Neural cell (in vitro differentiated cells): Measurements from ENCODE around the gene EPHA2. TPM values are rescaled to one million over a fixed set of nuclear protein-coding genes. Genes with fewer than 3 reads are reported as not detected.

Experiments used
- H2AFZ ChIP-seq: fragments of 200-600, 300-800 bp; sonication (generic), shearing (Covaris generic); 2 replicates; pipeline ENCODE4 v1.6.0; 2014; ENCODE audit warnings: low read depth, mild to moderate bottlenecking, antibody characterized with exemption, low read length, moderate library complexity
- H3F3A ChIP-seq: fragments of 200-600 bp; shearing (Covaris generic); 2 replicates; pipeline ENCODE4 v1.6.1; 2016; ENCODE audit warnings: mild to moderate bottlenecking, moderate library complexity, mixed read lengths, antibody characterized with exemption, low read length; ENCODE audit not compliant: insufficient read depth, poor library complexity, severe bottlenecking
- H3K27ac ChIP-seq: fragments of 200-600, 300-800 bp; sonication (generic), shearing (Covaris generic); 2 replicates; pipeline ENCODE4 v1.5.1; 2014; ENCODE audit warnings: mild to moderate bottlenecking, low read length, moderate library complexity
- H3K27me3 ChIP-seq: fragments of 300-800, 200-600 bp; sonication (generic), shearing (Covaris generic); 2 replicates; pipeline ENCODE4 v1.6.0; 2014; ENCODE audit warnings: mild to moderate bottlenecking, low read depth, low read length, moderate library complexity; ENCODE audit not compliant: insufficient read depth
- H3K36me3 ChIP-seq: fragments of 300-800, 200-600 bp; sonication (generic), shearing (Covaris generic); 2 replicates; pipeline ENCODE4 v1.5.1; 2014; ENCODE audit warnings: mild to moderate bottlenecking, antibody characterized with exemption, low read length, moderate library complexity; ENCODE audit not compliant: insufficient read depth
- H3K4me2 ChIP-seq: fragments of 300-800, 200-600 bp; sonication (generic), shearing (Covaris generic); 2 replicates; pipeline ENCODE4 v1.6.0; 2014; ENCODE audit warnings: mild to moderate bottlenecking, low read length
- H3K4me3 ChIP-seq: fragments of 300-800, 200-600 bp; sonication (generic), shearing (Covaris generic); 2 replicates; pipeline ENCODE4 v1.5.1; 2014; ENCODE audit warnings: mild to moderate bottlenecking, low read length, moderate library complexity
- H3K79me2 ChIP-seq: fragments of 200-600 bp; shearing (Covaris generic); replicated peaks from 2 replicates; pipeline ENCODE4 v1.6.0; 2014; ENCODE audit warnings: mild to moderate bottlenecking, low read length, moderate library complexity; ENCODE audit not compliant: insufficient read depth
- H3K9ac ChIP-seq: fragments of 300-800, 200-600 bp; sonication (generic), shearing (Covaris generic); 2 replicates; pipeline ENCODE4 v1.6.1; 2016; ENCODE audit warnings: mild to moderate bottlenecking, low read length, mixed read lengths
- H3K9me2 ChIP-seq: fragments of 200-600 bp; shearing (Covaris generic); 2 replicates; pipeline ENCODE4 v1.6.1; 2016; ENCODE audit warnings: mild to moderate bottlenecking, low read length, mixed read lengths; ENCODE audit not compliant: insufficient read depth
- H3K9me3 ChIP-seq: fragments of 200-600, 300-800 bp; sonication (generic), shearing (Covaris generic); 2 replicates; pipeline ENCODE4 v1.6.1; 2016; ENCODE audit warnings: mild to moderate bottlenecking, mixed run types, low read length, moderate library complexity, mixed read lengths
- H4K20me1 ChIP-seq: fragments of 200-600 bp; shearing (Covaris generic); 2 replicates; pipeline ENCODE4 v1.6.1; 2016; ENCODE audit warnings: mild to moderate bottlenecking, mixed run types; ENCODE audit not compliant: insufficient read depth
- CTCF ChIP-seq: fragments of 450-650 bp; IDR thresholded peaks from 2 replicates; pipeline ENCODE4 v1.5.1; 2014; ENCODE audit warnings: antibody characterized with exemption, mild to moderate bottlenecking, moderate library complexity; ENCODE audit not compliant: poor library complexity, severe bottlenecking
- EP300 ChIP-seq: fragments of 450-650 bp; conservative IDR thresholded peaks from 2 replicates; pipeline ENCODE4 v1.6.1; 2014; ENCODE audit warnings: antibody characterized with exemption, mild to moderate bottlenecking, moderate library complexity; ENCODE audit not compliant: poor library complexity, severe bottlenecking
- EZH2 ChIP-seq: fragments of 200-600, 300-800 bp; shearing (Covaris generic), sonication (generic); IDR thresholded peaks from 2 replicates; pipeline ENCODE4 v1.6.1; 2014; ENCODE audit warnings: antibody characterized with exemption, low read length, borderline replicate concordance, mild to moderate bottlenecking; ENCODE audit not compliant: insufficient read depth, poor library complexity, severe bottlenecking
- MXI1 ChIP-seq: fragments of 450-650 bp; conservative IDR thresholded peaks from 2 replicates; pipeline ENCODE4 v1.6.1; 2014; ENCODE audit warnings: antibody characterized with exemption, mild to moderate bottlenecking; ENCODE audit not compliant: poor library complexity, severe bottlenecking
- POLR2AphosphoS5 ChIP-seq: IDR thresholded peaks from 2 replicates; pipeline ENCODE4 v1.6.1; 2012
- RAD21 ChIP-seq: fragments of 450-650 bp; conservative IDR thresholded peaks from 2 replicates; pipeline ENCODE4 v1.6.1; 2014; ENCODE audit warnings: antibody characterized with exemption, mild to moderate bottlenecking, moderate library complexity
- REST ChIP-seq: IDR thresholded peaks from 2 replicates; pipeline ENCODE4 v1.6.1; 2012; ENCODE audit warnings: borderline replicate concordance
- SMC3 ChIP-seq: fragments of 450-650 bp; conservative IDR thresholded peaks from 2 replicates; pipeline ENCODE4 v1.6.1; 2014; ENCODE audit warnings: antibody characterized with exemption, mild to moderate bottlenecking, moderate library complexity; ENCODE audit not compliant: poor library complexity
- TAF1 ChIP-seq: IDR thresholded peaks from 2 replicates; pipeline ENCODE4 v1.6.1; 2012; ENCODE audit warnings: low read depth
- polyA plus RNA-seq: library from polyadenylated mRNA; depleted of rRNA; stranded (reverse); fragments of >200 nt; gene quantifications from 2 replicates; pipeline ENCODE4 v1.2.3, GENCODE V29; 2014

Gene EPHA2
- polyA plus RNA-seq, 1 donor from 2014 or later, result 0.63 TPM

- H3K79me2 ChIP-seq, result peaks cover 2% of the 10 kb centered on the region
- TF ChIP-seq CTCF (no peak), REST (no peak), EZH2 (no peak), SMC3 (no peak), EP300 (no peak), RAD21 (no peak)
- H3K4me2 ChIP-seq, result no peak overlapping the region
- H3K9me3 ChIP-seq, result no peaks in the 10 kb centered on the region
- H3K36me3 ChIP-seq, result no peaks in the 10 kb centered on the region
- no peak overlapping the region for H3K4me3 ChIP-seq
- H3K27ac ChIP-seq, result no peak overlapping the region
- H3K9ac ChIP-seq, result no peak overlapping the region
- no peaks in the 10 kb centered on the region for H3K9me2 ChIP-seq
- no peaks in the 10 kb centered on the region for H3F3A ChIP-seq
- H4K20me1 ChIP-seq, result no peaks in the 10 kb centered on the region
- H3K27me3 ChIP-seq, result no peaks in the 10 kb centered on the region
- no peak overlapping the region for H2AFZ ChIP-seq
These were observed 10.1 kb downstream of the EPHA2 start for GRCh38 chr1:16145662-16146278.

- Histone ChIP-seq H3K79me2 (no peaks in the 10 kb centered on the region), H3K27ac (no peak overlapping the region), H4K20me1 (no peaks in the 10 kb centered on the region)
These were observed 10.7 kb downstream of the EPHA2 start for GRCh38 chr1:16145030-16145661.

More at GRCh38 chr1:16145030-16145661, 10.7 kb downstream of the EPHA2 start:
- H3K27me3 ChIP-seq, result no peaks in the 10 kb centered on the region
- TF ChIP-seq SMC3, result no peak
- no peak for TF ChIP-seq POLR2AphosphoS5
- no peak for TF ChIP-seq MXI1
- no peak for TF ChIP-seq EZH2
- no peak for TF ChIP-seq TAF1
- TF ChIP-seq RAD21, result no peak
- no peak for TF ChIP-seq CTCF
- TF ChIP-seq EP300, result no peak
- TF ChIP-seq REST, result no peak
- no peaks in the 10 kb centered on the region for H3K9me3 ChIP-seq
- H3K4me3 ChIP-seq, result no peak overlapping the region
- no peak overlapping the region for H2AFZ ChIP-seq
- no peaks in the 10 kb centered on the region for H3F3A ChIP-seq
- no peaks in the 10 kb centered on the region for H3K9me2 ChIP-seq
- H3K9ac ChIP-seq, result no peak overlapping the region
- H3K36me3 ChIP-seq, result no peaks in the 10 kb centered on the region
- H3K4me2 ChIP-seq, result no peak overlapping the region
